ENCODE measurements around the gene NFS1.

Gene NFS1

GRCh38 chr20:35635652-35636051 lies 63.5 kb downstream of the NFS1 start:
- no peak for DNase-seq

- DNase-seq: no peak
Observed at GRCh38 chr20:35632539-35633115, 66.5 kb downstream of the NFS1 start.

GRCh38 chr20:35630636-35631035 lies 68.5 kb downstream of the NFS1 start:
- no peak for DNase-seq

- DNase-seq: no peak
Observed at GRCh38 chr20:35629427-35630145, 69.6 kb downstream of the NFS1 start.

- DNase-seq: no peak
Observed at GRCh38 chr20:35627121-35627520, 72.0 kb downstream of the NFS1 start.

GRCh38 chr20:35626386-35627001 lies 72.7 kb downstream of the NFS1 start:
- DNase-seq: no peak

GRCh38 chr20:35625584-35626385 lies 73.4 kb downstream of the NFS1 start:
- DNase-seq: no peak

GRCh38 chr20:35621560-35621946 lies 77.6 kb downstream of the NFS1 start:
- DNase-seq: no peak

- DNase-seq: no peak
Observed at GRCh38 chr20:35620818-35621559, 78.2 kb downstream of the NFS1 start.

- DNase-seq: peak; percentile 32
Observed at GRCh38 chr20:35619196-35620095, 79.7 kb downstream of the NFS1 start.

GRCh38 chr20:35618263-35619131 lies 80.7 kb downstream of the NFS1 start:
- no peak for DNase-seq

All from midbrain (tissue), 1 donor.